IMR-90 (cell line): ENCODE results near the gene SPINT2. TPM values are rescaled to one million over a fixed set of nuclear protein-coding genes. Genes with fewer than 3 reads are reported as not detected.

ENCODE experiments used
- ATAC-seq: fragments of 200-7000 bp; cut with Tn5 transposase; 2 replicates; pipeline ENCODE4 v1.9.1; 2020; ENCODE audit warnings: low read depth, mild to moderate bottlenecking, moderate library complexity
- BruUV-seq: library from RNA; stranded (reverse); fragments of 400-500 nt; replicated peaks from 2 replicates; lab custom pipeline; 2021; lab: Mats Ljungman, UMichigan
- CTCF ChIA-PET: fragments of 300-600 bp; formaldehyde crosslinking; extraction: SDS; loops from one replicate; lab custom pipeline; 2021; ENCODE audit warnings: antibody characterized with exemption; lab: Yijun Ruan, JAX
- POLR2A ChIA-PET: fragments of 300-600 bp; sonication (Branson Sonifier 250); formaldehyde crosslinking; loops from one replicate; lab custom pipeline; 2022; ENCODE audit warnings: antibody characterized with exemption; ENCODE audit not compliant: unreplicated experiment; lab: Charles Lee
- DNase-seq: peaks from one replicate; pipeline ENCODE4 v3.0.0; 2013
- H2AFZ ChIP-seq: replicated peaks from 2 replicates; pipeline ENCODE3; 2013; ENCODE audit warnings: low read length, mild to moderate bottlenecking; ENCODE audit not compliant: poor library complexity
- H2AK5ac ChIP-seq: 2 replicates; pipeline ENCODE4 v1.6.1; 2013; ENCODE audit warnings: low read depth, low read length, inconsistent platforms
- H2AK9ac ChIP-seq: replicated peaks from 2 replicates; pipeline ENCODE3; 2013; ENCODE audit warnings: mild to moderate bottlenecking, low read depth, low read length, moderate library complexity; ENCODE audit not compliant: poor library complexity
- H2BK120ac ChIP-seq: 2 replicates; pipeline ENCODE4 v1.6.1; 2013; ENCODE audit warnings: low read depth, low read length, inconsistent platforms
- H2BK15ac ChIP-seq: 3 replicates; pipeline ENCODE4 v1.6.1; 2013; ENCODE audit warnings: low read depth, low read length, inconsistent platforms
- H2BK20ac ChIP-seq: 2 replicates; pipeline ENCODE4 v1.6.1; 2013; ENCODE audit warnings: low read depth, mild to moderate bottlenecking, inconsistent platforms, low read length, moderate library complexity
- H2BK5ac ChIP-seq: 2 replicates; pipeline ENCODE4 v1.6.1; 2013; ENCODE audit warnings: mild to moderate bottlenecking, low read depth, low read length, inconsistent platforms; ENCODE audit not compliant: poor library complexity, severe bottlenecking
- H3K14ac ChIP-seq: replicated peaks from 2 replicates; pipeline ENCODE4 v1.6.1; 2013; ENCODE audit warnings: low read depth, low read length, inconsistent platforms
- H3K18ac ChIP-seq: 2 replicates; pipeline ENCODE4 v1.6.1; 2013; ENCODE audit warnings: low read depth, low read length, control low read depth
- H3K23ac ChIP-seq: 2 replicates; pipeline ENCODE4 v1.6.1; 2013; ENCODE audit warnings: low read depth, low read length, inconsistent platforms
- H3K27ac ChIP-seq: 2 replicates; pipeline ENCODE4 v1.5.1; 2013; ENCODE audit warnings: mild to moderate bottlenecking, control low read depth, low read length; ENCODE audit not compliant: insufficient read depth
- H3K27me3 ChIP-seq: 2 replicates; pipeline ENCODE4 v1.6.1; 2013; ENCODE audit warnings: low read length; ENCODE audit not compliant: control insufficient read depth, insufficient read depth
- H3K36me3 ChIP-seq: 2 replicates; pipeline ENCODE4 v1.6.1; 2013; ENCODE audit warnings: low read length, mixed read lengths; ENCODE audit not compliant: control insufficient read depth, insufficient read depth
- H3K4ac ChIP-seq: 2 replicates; pipeline ENCODE4 v1.6.1; 2013; ENCODE audit warnings: low read depth, low read length, inconsistent platforms
- H3K4me1 ChIP-seq: 2 replicates; pipeline ENCODE4 v1.6.1; 2013; ENCODE audit warnings: low read length, mixed read lengths; ENCODE audit not compliant: control insufficient read depth, insufficient read depth
- H3K4me2 ChIP-seq: 2 replicates; pipeline ENCODE4 v1.6.1; 2013; ENCODE audit warnings: low read depth, mild to moderate bottlenecking, control low read depth, low read length, moderate library complexity
- H3K4me3 ChIP-seq: 2 replicates; pipeline ENCODE4 v1.5.1; 2013; ENCODE audit warnings: low read depth, mild to moderate bottlenecking, control low read depth, low read length, moderate library complexity; ENCODE audit not compliant: insufficient read depth
- H3K56ac ChIP-seq: 2 replicates; pipeline ENCODE4 v1.6.1; 2013; ENCODE audit warnings: low read length, inconsistent platforms; ENCODE audit not compliant: insufficient read depth; ENCODE audit errors: extremely low read depth
- H3K79me1 ChIP-seq, 2 experiments: 2 replicates each; pipeline ENCODE4 v1.6.1; 2013; ENCODE audit warnings: low read length in 2 of 2, inconsistent platforms in 1 of 2, low read depth in 1 of 2
- H3K9ac ChIP-seq: 2 replicates; pipeline ENCODE4 v1.6.1; 2013; ENCODE audit warnings: low read depth, low read length, control low read depth
- H3K9me1 ChIP-seq: 2 replicates; pipeline ENCODE4 v1.6.1; 2013; ENCODE audit warnings: low read length, inconsistent platforms; ENCODE audit not compliant: insufficient read depth
- H3K9me3 ChIP-seq: 2 replicates; pipeline ENCODE4 v1.6.1; 2013; ENCODE audit warnings: low read length; ENCODE audit not compliant: control insufficient read depth, insufficient read depth
- H4K20me1 ChIP-seq: 2 replicates; pipeline ENCODE4 v1.6.1; 2013; ENCODE audit warnings: low read length, inconsistent platforms; ENCODE audit not compliant: insufficient read depth
- H4K5ac ChIP-seq: 2 replicates; pipeline ENCODE4 v1.6.1; 2013; ENCODE audit warnings: mild to moderate bottlenecking, low read depth, low read length, control low read depth
- H4K8ac ChIP-seq, 2 experiments: 2 replicates each; pipeline ENCODE4 v1.6.1; 2013; ENCODE audit warnings: low read depth in 2 of 2, low read length in 2 of 2, control low read depth in 1 of 2, inconsistent platforms in 1 of 2
- H4K91ac ChIP-seq: 2 replicates; pipeline ENCODE4 v1.6.1; 2013; ENCODE audit warnings: low read depth, low read length, inconsistent platforms; ENCODE audit not compliant: insufficient read depth
- BHLHE40 ChIP-seq: fragments of 150-350 bp; IDR thresholded peaks from 2 replicates; pipeline ENCODE4 v1.6.1; 2016; ENCODE audit warnings: mild to moderate bottlenecking, low read depth, low read length
- CEBPB ChIP-seq: IDR thresholded peaks from 2 replicates; pipeline ENCODE4 v1.6.1; 2012; ENCODE audit warnings: low read depth, low read length, improper control_type of control experiment
- CHD1 ChIP-seq: IDR thresholded peaks from 2 replicates; pipeline ENCODE4 v1.6.1; 2012; ENCODE audit warnings: low read depth, low read length, improper control_type of control experiment
- FOS ChIP-seq: fragments of 150-350 bp; IDR thresholded peaks from 2 replicates; pipeline ENCODE4 v1.6.1; 2016; ENCODE audit warnings: low read depth, low read length
- MAZ ChIP-seq: IDR thresholded peaks from 2 replicates; pipeline ENCODE4 v1.6.1; 2012; ENCODE audit warnings: low read depth, mild to moderate bottlenecking, low read length, improper control_type of control experiment, moderate library complexity, borderline replicate concordance
- MXI1 ChIP-seq: IDR thresholded peaks from 2 replicates; pipeline ENCODE4 v1.6.1; 2012; ENCODE audit warnings: low read depth, mild to moderate bottlenecking, low read length, moderate library complexity, borderline replicate concordance
- NFE2L2 ChIP-seq: fragments of 150-350 bp; IDR thresholded peaks from 2 replicates; pipeline ENCODE4 v1.6.1; 2016; ENCODE audit warnings: low read depth, mild to moderate bottlenecking, low read length
- POLR2A ChIP-seq: IDR thresholded peaks from 2 replicates; pipeline ENCODE4 v1.6.1; 2012; ENCODE audit warnings: mild to moderate bottlenecking, low read depth, low read length
- RAD21 ChIP-seq: IDR thresholded peaks from 2 replicates; pipeline ENCODE4 v1.6.1; 2012; ENCODE audit warnings: low read length, improper control_type of control experiment
- RCOR1 ChIP-seq: IDR thresholded peaks from 2 replicates; pipeline ENCODE4 v1.6.1; 2012; ENCODE audit warnings: mild to moderate bottlenecking, low read length, improper control_type of control experiment; ENCODE audit not compliant: insufficient replicate concordance
- RFX5 ChIP-seq: IDR thresholded peaks from 2 replicates; pipeline ENCODE4 v1.8.0; 2012; ENCODE audit warnings: low read depth, mild to moderate bottlenecking, low read length, moderate library complexity
- SMC3 ChIP-seq: fragments of 150-350 bp; IDR thresholded peaks from 2 replicates; pipeline ENCODE4 v1.6.1; 2016; ENCODE audit warnings: low read depth, mild to moderate bottlenecking, antibody characterized with exemption, low read length, moderate library complexity
- WGBS, 2 experiments: methylation state at CpG; one replicate each; pipeline versions ENCODE4 v1.1.5 to v1.1.7; 2013; ENCODE audit warnings: missing lambda C conversion rate in 2 of 2; ENCODE audit not compliant: insufficient read length in 1 of 2; ENCODE audit errors: extremely low coverage in 2 of 2; 5-methylcytosine and 5-hydroxymethylcytosine counted together
- dilution Hi-C: fragments of 300-500 bp; cut with HindIII; formaldehyde crosslinking; loops from one replicate; pipeline ENCODE4 v1.14.3; 2018; ENCODE audit warnings: low sequenced_read_pairs; ENCODE audit not compliant: unreplicated experiment
- in situ Hi-C: fragments of 300-500 bp; cut with MboI; formaldehyde crosslinking; loops from 3 replicates; pipeline ENCODE4 v1.14.3; 2019; ENCODE audit warnings: low sequenced_read_pairs, inconsistent platforms, mixed read lengths
- intact Hi-C: fragments of 100-400 bp; cut with micrococcal nuclease; formaldehyde crosslinking; loops from 2 replicates; pipeline ENCODE4 v1.10.0; 2022
- polyA plus RNA-seq, 3 experiments: library from polyadenylated mRNA; depleted of rRNA; stranded (reverse); fragments of >200 nt; gene quantifications; 2 replicates each; pipeline ENCODE4 v1.2.3, GENCODE V29; 2012; ENCODE audit warnings: low replicate concordance in 1 of 3
- total RNA-seq: library from RNA; depleted of rRNA; stranded (reverse); fragments of >200 nt; gene quantifications from 2 replicates; pipeline ENCODE4 v1.2.3, GENCODE V29; 2012
- TF ChIP-seq, protein P1 (sequence below): fragments of 150-350 bp; IDR thresholded peaks from 2 replicates; pipeline ENCODE4 v1.6.1; 2016; ENCODE audit warnings: low read depth, mild to moderate bottlenecking, low read length, moderate library complexity, borderline replicate concordance
- TF ChIP-seq, protein P2 (sequence below): fragments of 150-350 bp; IDR thresholded peaks from 2 replicates; pipeline ENCODE4 v1.6.1; 2017; ENCODE audit warnings: mild to moderate bottlenecking, antibody characterized with exemption, low read length, low read depth

Gene SPINT2
- total and polyA plus RNA-seq, 2 of the 4 experiments (the other 2 are of a cell fraction): 0.54 to 1.2 TPM

DNA sequence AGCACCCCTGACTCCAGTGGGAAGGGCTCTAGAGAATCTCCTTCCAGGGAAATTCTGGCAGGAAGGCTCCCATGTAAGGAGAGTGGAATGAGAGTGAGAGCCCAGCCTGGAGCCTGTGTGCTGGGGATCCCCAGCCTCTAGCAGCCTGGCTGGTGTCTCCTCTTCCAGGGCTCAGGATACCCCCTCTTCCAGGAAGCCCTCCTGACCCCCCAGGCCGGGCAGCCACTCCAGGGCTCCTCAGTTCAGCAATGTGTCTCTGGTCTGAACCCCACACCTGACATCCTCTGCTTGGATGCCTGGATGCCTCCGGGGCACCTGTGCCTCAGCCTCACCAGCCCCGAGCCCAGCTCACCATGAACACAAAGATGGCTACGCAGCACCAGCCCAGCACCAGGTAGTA lies 42.7 kb downstream of the SPINT2 start:
- H3K23ac ChIP-seq: no peak overlapping the region
- CTCF ChIA-PET: no interaction called here
- no peak for DNase-seq
- no peak overlapping the region for H3K27ac ChIP-seq
- H3K4me1 ChIP-seq: 0 out of 2 replicates have a peak, but pooled peaks cover 2% of the 10 kb centered on the region
- no peak overlapping the region for H3K14ac ChIP-seq
- POLR2A ChIA-PET: no interaction called here
- H3K79me1 ChIP-seq: peaks cover 7 to 28% of the 10 kb centered on the region in 2 experiments
- H2BK15ac ChIP-seq: no peak overlapping the region
- dilution Hi-C loops: no loop called here
- no peak overlapping the region for H2AFZ ChIP-seq
- in situ Hi-C loops: no loop called here
- H3K4me2 ChIP-seq: no peak overlapping the region
- no peak overlapping the region for H2BK120ac ChIP-seq
- H2AK9ac ChIP-seq: no peak overlapping the region
- no peaks in the 10 kb centered on the region for H3K27me3 ChIP-seq
- H4K91ac ChIP-seq: no peak overlapping the region
- no peak overlapping the region for H3K9ac ChIP-seq
- 88% methylated on average over 1 of the region's 4 CpGs; no CpG with 5 or more reads in 1 of the 2 experiments for whole genome bisulfite sequencing, 2 experiments
- peaks cover 3% of the 10 kb centered on the region for H3K9me1 ChIP-seq
- no peak overlapping the region for H3K56ac ChIP-seq
- H4K20me1 ChIP-seq: peaks cover 4% of the 10 kb centered on the region; the same call in 1 of the 2 replicates
- no peak overlapping the region for H4K8ac ChIP-seq
- H2BK20ac ChIP-seq: no peak overlapping the region
- H3K9me3 ChIP-seq: no peaks in the 10 kb centered on the region
- intact Hi-C loops: no loop called here
- H3K4ac ChIP-seq: no peak overlapping the region
- H3K4me3 ChIP-seq: no peak overlapping the region
- no TSS peak for BruUV-seq
- H3K18ac ChIP-seq: no peak overlapping the region
- no peak for ATAC-seq
- TF ChIP-seq CHD1 (no peak), BHLHE40 (no peak), MAZ (no peak), SMC3 (no peak), MXI1 (no peak), RFX5 (no peak), RAD21 (no peak), RCOR1 (no peak), NFE2L2 (no peak), POLR2A (no peak), CEBPB (no peak), FOS (no peak)
- TF ChIP-seq, protein P1, sequence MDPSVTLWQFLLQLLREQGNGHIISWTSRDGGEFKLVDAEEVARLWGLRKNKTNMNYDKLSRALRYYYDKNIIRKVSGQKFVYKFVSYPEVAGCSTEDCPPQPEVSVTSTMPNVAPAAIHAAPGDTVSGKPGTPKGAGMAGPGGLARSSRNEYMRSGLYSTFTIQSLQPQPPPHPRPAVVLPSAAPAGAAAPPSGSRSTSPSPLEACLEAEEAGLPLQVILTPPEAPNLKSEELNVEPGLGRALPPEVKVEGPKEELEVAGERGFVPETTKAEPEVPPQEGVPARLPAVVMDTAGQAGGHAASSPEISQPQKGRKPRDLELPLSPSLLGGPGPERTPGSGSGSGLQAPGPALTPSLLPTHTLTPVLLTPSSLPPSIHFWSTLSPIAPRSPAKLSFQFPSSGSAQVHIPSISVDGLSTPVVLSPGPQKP: no peak
- TF ChIP-seq, protein P2, sequence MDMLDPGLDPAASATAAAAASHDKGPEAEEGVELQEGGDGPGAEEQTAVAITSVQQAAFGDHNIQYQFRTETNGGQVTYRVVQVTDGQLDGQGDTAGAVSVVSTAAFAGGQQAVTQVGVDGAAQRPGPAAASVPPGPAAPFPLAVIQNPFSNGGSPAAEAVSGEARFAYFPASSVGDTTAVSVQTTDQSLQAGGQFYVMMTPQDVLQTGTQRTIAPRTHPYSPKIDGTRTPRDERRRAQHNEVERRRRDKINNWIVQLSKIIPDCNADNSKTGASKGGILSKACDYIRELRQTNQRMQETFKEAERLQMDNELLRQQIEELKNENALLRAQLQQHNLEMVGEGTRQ: no peak
- no peak overlapping the region for H4K5ac ChIP-seq
- no peak overlapping the region for H2AK5ac ChIP-seq
- no peak overlapping the region for H2BK5ac ChIP-seq
- peaks cover 30% of the 10 kb centered on the region for H3K36me3 ChIP-seq
